ENCODE data around the gene LGALSL. TPM values are rescaled to one million over a fixed set of nuclear protein-coding genes. Genes with fewer than 3 reads are reported as not detected.

LGALSL gene
- total RNA-seq, 1 experiment from 2014 or later: 14.2 TPM

DNA sequence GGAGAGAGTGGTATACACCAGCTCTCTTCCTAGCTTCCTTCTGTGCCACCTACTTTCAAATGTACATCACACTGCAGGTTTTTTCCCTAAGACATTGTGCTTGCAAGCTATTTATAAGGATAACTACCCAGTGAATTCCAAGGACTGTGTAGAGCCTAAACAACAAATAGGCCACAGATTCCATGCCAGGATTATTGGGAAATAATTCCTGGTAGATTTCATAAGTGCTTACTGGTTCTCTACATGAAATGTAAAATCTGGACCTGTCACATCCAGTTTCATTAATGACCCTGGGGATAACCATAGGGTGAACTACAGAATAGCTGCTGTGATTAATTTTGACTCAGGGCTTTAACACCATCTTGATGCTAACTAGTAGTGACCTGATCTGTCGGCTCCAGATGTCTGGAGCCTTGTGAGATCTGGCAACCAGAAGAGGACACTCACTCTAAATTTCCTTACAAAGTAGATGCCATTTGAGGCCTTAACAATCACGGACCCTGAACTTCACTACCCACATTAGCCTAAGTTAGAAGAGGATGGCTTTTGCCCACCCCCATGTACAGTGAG lies 34.3 kb upstream of the LGALSL start:
- no TSS peak for BruUV-seq (replicated peaks)
- Histone ChIP-seq H3K9ac (ENCODE audit: low read length) (no peak overlapping the region), H3K9me3 (ENCODE audit: control insufficient read depth in 1 of 2, insufficient read depth in 1 of 2, low read depth in 1 of 2, low read length in 2 of 2) (no peaks in the 10 kb centered on the region), H3K27me3 (ENCODE audit: insufficient read depth, low read length) (no peaks in the 10 kb centered on the region), H3K36me3 (ENCODE audit: control insufficient read depth in 1 of 2, insufficient read depth in 2 of 2, low read length in 2 of 2) (no peaks in the 10 kb centered on the region), H3K9me2 (ENCODE audit: insufficient read depth) (no peaks in the 10 kb centered on the region), H3K4me1 (ENCODE audit: control insufficient read depth in 1 of 2, insufficient read depth in 2 of 2, low read length in 2 of 2) (no peaks in the 10 kb centered on the region), H3K4me3 (replicated peaks in 1 of 2; ENCODE audit: low read depth in 1 of 2, low read length in 2 of 2) (no peak overlapping the region), H2AFZ (ENCODE audit: low read depth, low read length, poor library complexity, severe bottlenecking) (no peak overlapping the region), H3K79me2 (ENCODE audit: insufficient read depth, low read length) (no peaks in the 10 kb centered on the region), H3K4me2 (ENCODE audit: low read length) (no peak overlapping the region), H4K20me1 (ENCODE audit: insufficient read depth) (no peaks in the 10 kb centered on the region), H3K27ac (ENCODE audit: low read depth, low read length) (no peak overlapping the region)
- POLR2A ChIA-PET: no interaction called here
- no peak for DNase-seq (ENCODE audit: low read depth, low spot score)
- TF ChIP-seq CEBPB (IDR thresholded peaks at IDR 0.05; ENCODE audit: low read depth): no peak
- no peak for TF ChIP-seq RAD21 (IDR thresholded peaks at IDR 0.05; ENCODE audit: low read depth)
- no peak for TF ChIP-seq SRF (IDR thresholded peaks at IDR 0.05; ENCODE audit: low read depth)
- TF ChIP-seq, protein P1, sequence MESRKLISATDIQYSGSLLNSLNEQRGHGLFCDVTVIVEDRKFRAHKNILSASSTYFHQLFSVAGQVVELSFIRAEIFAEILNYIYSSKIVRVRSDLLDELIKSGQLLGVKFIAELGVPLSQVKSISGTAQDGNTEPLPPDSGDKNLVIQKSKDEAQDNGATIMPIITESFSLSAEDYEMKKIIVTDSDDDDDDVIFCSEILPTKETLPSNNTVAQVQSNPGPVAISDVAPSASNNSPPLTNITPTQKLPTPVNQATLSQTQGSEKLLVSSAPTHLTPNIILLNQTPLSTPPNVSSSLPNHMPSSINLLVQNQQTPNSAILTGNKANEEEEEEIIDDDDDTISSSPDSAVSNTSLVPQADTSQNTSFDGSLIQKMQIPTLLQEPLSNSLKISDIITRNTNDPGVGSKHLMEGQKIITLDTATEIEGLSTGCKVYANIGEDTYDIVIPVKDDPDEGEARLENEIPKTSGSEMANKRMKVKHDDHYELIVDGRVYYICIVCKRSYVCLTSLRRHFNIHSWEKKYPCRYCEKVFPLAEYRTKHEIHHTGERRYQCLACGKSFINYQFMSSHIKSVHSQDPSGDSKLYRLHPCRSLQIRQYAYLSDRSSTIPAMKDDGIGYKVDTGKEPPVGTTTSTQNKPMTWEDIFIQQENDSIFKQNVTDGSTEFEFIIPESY (IDR thresholded peaks at IDR 0.05; ENCODE audit: extremely low read depth, insufficient replicate concordance, low read length): no peak
- TF ChIP-seq, protein P2, sequence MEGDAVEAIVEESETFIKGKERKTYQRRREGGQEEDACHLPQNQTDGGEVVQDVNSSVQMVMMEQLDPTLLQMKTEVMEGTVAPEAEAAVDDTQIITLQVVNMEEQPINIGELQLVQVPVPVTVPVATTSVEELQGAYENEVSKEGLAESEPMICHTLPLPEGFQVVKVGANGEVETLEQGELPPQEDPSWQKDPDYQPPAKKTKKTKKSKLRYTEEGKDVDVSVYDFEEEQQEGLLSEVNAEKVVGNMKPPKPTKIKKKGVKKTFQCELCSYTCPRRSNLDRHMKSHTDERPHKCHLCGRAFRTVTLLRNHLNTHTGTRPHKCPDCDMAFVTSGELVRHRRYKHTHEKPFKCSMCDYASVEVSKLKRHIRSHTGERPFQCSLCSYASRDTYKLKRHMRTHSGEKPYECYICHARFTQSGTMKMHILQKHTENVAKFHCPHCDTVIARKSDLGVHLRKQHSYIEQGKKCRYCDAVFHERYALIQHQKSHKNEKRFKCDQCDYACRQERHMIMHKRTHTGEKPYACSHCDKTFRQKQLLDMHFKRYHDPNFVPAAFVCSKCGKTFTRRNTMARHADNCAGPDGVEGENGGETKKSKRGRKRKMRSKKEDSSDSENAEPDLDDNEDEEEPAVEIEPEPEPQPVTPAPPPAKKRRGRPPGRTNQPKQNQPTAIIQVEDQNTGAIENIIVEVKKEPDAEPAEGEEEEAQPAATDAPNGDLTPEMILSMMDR (IDR thresholded peaks at IDR 0.05 in 2 of 3, conservative IDR thresholded peaks at IDR 0.05 in 1 of 3; ENCODE audit: borderline replicate concordance in 1 of 3, insufficient read depth in 1 of 3, low read depth in 2 of 3, low read length in 2 of 3): no peak
- TF ChIP-seq CBX3 (IDR thresholded peaks at IDR 0.05; ENCODE audit: low read depth): no peak
- no peak for TF ChIP-seq SIN3A (IDR thresholded peaks at IDR 0.05; ENCODE audit: low read depth)
- TF ChIP-seq EGR1 (IDR thresholded peaks at IDR 0.05; ENCODE audit: low read depth): no peak
- ATAC-seq: no peak
- intact Hi-C loops (cut with micrococcal nuclease): no loop called here
- CTCF ChIA-PET: no interaction called here
- RAD21 ChIA-PET (ENCODE audit: low non-redundant PET in 1 of 2, low total read pairs in 2 of 2, uncharacterized antibody in 2 of 2, unreplicated experiment in 2 of 2): no interaction called here

Measured in HCT116 (cell line).